Stimulated activated CD4-positive, alpha-beta T cell treated with anti-CD3 and anti-CD28 coated beads, Interleukin-2, amount 100 ng/mL, for 24 hours (primary cell): ENCODE measurements around the gene HLA-DQA2.
"Not testable (repeated sequence)": the region's sequence is repeated elsewhere in the genome, so short reads cannot be mapped to it uniquely, and the experiment has no call there.

Source experiments
- DNase-seq, 2 donors: peaks; one replicate each; pipeline ENCODE4 v3.0.0-alpha.2; 2020

Gene HLA-DQA2

DNA sequence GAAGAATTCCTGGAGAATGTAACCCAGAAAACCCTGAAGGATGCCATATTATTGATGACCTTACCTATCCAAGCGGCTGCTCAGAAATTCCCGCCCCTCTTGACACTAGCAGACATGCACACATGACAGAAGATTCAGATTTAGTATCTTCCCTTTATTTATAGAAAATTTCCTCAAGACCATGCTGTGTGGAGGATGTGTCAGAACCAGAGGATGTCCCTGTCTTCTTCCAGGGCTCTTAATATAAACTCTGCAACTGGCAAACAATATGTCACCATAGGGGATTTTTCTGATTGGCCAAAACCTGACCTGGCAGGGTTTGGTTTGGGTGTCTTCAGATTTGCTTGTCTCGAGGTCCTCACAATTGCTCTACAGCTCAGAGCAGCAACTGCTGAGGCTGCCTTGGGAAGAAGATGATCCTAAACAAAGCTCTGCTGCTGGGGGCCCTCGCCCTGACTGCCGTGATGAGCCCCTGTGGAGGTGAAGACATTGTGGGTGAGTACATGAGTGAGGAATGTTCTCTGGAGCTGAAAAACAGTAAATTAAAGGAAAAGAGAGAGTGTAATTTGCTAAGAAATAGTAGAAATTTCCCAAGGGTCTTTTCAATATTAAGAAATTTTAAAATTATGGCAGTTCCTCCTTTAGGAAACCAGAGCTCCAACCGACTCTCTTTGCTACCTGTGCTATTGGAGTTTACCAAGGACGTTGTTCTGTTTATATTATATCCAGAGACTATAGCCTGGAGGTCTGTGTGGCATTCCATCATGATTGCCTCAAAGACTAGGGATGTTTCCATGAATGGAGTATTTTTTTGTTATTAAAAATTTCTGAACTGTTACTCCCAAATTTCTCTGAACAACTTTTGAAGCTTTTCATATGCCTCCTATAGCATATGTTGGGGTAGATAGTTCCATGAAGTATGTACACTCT, at the start of gene HLA-DQA2:
HLA-DQA2 (plus strand) TSS at position 361 of the 930 bp plus-strand sequence; CDS start at position 414, 53 bp downstream.
- DNase-seq, result no peak

DNA sequence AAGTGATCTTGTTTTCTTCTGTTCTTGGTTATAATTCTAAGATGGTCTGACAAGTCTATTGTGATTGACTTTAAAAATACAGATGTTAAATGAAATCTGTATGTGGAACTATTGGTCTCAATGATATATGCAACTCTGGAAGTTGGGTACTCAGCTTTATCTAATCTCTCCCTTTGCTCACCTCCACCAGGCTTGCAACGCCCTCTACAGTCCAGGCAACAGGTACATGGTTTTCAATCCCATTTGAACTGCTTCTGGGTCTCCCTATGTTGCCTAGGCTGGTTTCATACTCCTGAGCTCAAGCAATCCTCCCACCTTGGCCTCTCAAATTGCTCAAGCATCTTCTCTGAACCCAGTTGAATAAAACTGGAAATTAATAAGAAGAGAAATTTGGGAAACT, 49.2 kb upstream of the HLA-DQA2 start:
- peak; percentile 43 to 57 for DNase-seq

DNA sequence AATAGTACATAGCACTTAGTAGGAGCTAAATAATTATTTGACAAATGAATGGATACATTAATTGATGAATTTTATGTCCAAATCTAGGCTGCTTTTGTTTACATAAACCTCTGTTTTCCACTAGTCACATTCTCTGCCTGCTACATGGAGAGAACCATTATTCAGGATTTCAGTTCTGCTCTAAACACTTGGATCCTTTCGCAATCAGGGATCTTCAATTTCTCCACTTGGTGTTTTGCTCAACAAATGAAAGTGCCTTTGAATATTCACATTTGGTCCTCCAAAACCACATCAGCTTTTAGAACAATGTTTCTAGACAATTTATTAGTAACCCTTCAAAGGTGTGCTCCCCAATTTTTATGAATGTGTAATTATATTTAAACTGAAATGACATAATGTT, 44.2 kb upstream of the HLA-DQA2 start:
- DNase-seq, result no peak

DNA sequence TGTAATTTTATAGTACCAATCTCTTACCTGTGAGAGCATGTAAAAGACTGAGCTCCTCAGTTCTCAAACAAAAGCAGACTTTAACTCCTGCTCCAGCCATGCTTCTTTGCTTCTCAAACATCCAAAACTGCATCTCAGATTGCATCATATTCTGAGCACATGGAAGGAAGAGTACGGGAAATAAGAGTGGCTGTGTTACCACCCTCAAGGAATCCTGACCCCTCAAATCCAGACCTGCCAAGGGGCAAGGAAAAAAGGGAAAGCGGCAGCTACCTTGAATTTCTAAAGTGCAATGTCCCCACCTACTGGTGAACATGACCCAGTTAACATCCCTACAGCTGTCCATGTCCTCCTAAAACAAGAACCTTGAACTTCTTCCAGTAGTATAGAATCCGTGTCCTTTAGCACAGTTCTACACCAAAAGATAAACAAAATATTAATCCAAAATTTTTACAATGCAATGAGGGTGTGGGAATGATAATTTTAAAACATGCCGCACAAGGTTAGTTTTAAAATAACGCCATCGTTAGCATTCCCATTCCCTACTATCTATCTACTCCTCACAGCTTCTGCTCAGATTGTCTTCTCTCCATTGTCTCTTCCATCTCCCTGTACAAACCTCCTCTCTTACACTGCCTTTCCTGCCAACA, 40.7 kb upstream of the HLA-DQA2 start:
- peak in 1 of 2 donors; percentile 26 for DNase-seq

DNA sequence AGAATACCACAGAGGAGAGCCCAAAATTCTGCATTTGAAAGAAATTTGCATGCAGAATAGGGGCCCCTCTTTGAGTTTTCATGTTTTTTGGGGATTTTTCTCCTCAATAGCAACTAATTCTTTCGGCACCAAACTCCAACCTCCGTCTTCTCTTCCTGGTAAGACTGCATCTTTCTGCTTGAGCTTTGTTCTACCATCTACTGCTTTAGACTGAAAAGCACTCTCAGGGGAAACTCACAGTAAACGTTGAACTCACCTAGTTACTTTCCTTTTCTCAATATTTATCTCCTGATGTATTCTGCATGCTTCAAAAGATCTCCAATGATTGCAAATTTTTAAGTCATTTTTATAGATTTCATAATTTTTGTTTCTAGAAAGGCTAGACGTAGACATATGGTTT, 37.8 kb upstream of the HLA-DQA2 start:
- DNase-seq, result no peak

DNA sequence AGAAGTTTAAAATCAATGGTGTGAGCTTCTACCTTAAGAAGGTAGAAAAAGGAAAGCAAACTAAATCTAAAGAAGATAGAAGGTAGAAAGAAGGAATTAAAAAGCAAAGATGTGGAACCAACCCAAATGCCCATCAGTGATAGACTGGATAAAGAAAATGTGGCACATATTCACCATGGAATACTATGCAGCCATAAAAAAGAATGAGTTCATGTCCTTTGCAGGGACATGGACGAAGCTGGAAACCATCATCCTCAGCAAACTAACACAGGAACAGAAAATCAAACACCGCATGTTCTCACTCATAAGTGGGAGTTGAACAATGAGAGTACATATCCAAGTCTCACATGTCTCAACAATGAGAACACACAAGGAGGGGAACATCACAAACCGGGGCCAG, 36.0 kb upstream of the HLA-DQA2 start:
- DNase-seq, result not testable (repeated sequence)

DNA sequence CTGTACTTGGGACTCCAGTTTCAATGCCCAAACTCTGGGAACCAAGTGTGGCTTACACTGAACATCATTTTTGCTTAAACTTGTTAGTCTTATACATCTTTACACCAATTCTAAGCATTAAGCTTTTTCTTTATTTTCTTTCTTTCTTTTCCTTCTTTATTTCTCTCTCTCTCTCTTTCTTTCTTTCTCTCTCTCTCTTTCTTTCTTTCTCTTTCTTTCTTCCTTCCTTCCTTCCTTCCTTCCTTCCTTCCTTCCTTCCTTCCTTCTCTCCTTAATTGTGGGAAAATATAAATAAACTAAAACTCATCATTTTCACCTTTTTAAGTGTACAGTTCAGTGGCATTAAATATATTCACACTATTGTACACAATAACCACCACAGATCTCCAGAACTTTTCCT, 31.6 kb upstream of the HLA-DQA2 start:
- no peak for DNase-seq

DNA sequence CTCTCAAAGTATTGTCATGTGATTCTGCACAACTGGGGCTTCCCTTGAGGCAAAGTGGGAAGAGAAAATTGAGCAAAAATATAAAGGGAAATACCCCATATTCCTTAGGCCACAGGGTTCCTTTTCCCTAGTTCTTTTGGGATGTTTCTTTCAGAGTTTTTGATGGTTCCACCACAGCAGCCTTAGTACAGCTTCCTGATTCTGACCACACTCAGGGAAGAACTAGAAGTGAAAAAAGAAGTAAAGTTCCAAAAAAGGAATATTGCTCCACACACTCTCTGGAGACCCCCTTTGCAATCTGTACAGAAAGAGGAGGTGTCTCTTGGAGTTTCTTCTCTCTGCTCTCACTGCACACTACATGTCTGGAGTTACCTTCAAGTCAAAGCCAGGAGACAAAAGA, 27.9 kb upstream of the HLA-DQA2 start:
- DNase-seq, result no peak

DNA sequence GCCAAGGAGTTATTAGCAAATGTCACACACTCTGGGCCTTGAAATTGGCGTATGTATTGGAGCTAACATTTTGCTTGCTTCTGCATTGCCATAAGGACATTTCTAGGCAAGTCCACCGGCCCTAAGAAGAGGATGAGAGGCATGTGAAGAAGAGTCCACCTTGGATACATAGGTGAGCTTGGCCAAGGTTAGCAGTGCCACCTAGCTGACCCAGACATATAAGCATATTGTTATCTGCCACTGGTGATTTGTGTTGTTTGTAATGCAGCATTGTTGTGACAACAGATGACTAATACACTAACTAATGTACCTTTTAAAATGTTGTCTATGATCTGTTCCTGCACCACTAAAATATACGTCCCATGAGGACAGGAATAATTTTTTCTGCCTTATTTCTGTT, 24.8 kb upstream of the HLA-DQA2 start:
- DNase-seq, result no peak

DNA sequence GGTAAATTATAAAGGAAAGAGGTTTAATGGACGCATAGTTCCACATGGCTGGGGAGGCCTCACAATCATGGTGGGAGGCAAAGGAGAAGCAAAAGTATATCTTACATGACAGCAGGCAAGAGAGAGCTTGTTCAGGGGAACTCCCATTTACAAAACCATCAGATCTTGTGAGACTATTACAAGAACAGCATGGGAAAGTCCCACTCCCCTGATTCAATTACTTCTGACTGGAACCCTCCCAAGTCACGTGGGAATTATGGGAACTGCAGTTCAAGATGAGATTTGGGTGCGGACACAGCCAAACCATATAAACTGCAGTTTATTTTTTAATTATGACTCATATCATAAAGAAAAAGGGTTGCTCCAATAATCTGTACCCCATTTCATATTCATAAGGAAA, 22.3 kb upstream of the HLA-DQA2 start:
- DNase-seq, result no peak

DNA sequence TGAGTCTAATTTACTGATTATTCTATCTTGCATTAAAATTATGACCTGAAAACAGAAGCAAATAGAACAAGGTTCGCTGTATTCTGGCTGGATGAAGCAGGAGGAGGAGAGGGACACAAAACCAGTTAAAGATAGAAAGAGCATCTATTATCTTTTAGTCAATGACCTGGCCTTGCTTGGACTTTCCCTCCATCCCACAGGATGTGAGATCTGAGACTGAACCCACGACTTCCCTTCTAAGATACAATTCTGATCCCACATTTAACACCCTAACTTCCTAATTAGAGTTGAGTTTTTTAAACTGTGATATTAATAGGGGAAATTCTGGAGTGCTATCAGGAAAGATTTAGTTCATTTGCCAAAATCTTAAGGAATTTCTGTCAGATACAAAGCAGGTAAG, 3.1 kb upstream of the HLA-DQA2 start:
- DNase-seq, result no peak

DNA sequence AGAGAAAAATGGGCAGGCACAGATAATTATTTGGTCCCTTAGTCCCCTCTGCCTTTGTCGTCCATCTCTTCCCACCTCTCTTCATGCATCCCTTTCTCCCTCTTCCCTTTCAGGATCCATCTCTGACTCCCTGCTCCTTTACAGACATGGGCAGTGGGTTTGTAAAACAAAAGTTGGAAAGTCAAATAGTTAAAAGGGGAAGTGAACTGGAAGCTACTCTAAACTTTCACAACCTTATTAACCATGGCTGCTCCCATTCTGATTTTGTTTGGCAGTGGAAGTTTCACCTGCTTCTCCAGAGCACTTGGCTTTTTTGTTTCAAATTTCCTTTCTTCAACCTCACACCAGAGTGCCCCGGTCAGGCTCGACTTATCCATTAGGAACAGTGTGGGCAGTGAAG, 1.2 kb downstream of the HLA-DQA2 start:
- DNase-seq, result no peak

DNA sequence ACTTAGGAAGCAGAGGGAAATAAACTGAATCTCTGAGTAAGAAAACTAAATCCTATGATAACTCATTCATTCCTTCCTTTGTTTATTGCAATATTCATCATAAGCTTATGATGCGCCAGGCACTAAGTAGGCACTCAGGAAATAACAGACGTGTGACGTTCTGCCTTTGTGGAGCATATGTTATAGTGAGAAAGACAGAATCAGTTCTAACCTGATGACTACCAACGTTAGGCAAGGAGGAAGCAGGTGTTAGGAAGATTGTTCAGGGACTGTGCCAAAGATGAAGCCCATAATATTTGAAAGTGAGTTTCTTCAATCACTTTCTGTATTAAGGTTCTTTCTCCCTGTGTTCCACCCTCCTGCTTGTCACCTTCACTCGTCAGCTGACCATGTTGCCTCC, 3.6 kb downstream of the HLA-DQA2 start:
- DNase-seq, result no peak

DNA sequence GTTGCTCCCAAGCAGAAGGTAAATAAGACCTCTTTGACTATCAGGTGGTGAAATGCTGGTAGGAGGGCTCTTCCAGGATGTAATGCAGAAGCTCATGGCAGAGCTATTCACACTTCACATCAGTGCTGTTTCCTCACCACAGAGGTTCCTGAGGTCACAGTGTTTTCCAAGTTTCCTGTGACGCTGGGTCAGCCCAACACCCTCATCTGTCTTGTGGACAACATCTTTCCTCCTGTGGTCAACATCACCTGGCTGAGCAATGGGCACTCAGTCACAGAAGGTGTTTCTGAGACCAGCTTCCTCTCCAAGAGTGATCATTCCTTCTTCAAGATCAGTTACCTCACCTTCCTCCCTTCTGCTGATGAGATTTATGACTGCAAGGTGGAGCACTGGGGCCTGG, 4.5 kb downstream of the HLA-DQA2 start:
- not testable (repeated sequence) for DNase-seq

DNA sequence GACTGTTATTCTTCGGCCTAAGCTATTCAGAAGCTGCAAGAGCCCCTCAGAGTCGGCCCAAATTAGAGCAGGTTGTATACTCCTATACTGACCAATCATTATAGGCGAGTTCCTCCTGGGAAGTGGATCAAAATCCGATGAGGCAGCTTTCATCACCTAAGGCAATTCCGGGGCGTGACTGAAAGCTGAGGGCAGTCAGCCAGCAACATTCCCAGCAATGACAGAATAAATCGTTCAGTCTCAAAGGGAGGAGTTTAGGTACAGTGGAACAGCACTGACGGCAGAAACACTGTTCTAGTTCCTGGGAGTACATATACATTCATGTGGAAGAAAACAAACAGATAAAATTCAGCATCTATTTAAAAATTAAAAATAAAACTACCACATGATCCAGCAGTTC, 11.4 kb downstream of the HLA-DQA2 start:
- no peak for DNase-seq

DNA sequence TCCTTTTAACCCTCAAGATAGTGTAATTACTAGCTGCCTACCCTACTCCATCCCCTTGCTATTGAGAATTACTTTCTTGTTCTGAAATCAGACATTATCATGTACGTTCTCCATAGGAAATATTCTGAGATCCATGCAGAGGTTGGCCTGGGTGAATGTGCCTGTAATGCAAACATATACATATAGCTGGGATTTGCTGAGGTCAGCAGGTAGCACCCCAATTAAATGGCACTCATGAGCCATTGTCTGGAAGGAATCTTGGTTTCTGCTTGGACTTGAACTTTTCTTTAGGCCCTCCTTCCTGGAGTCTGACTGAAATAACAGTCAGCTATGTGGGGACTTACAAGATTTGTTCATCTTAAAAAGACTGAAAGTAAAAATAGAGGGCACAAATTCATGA, 18.5 kb downstream of the HLA-DQA2 start:
- DNase-seq, result no peak

DNA sequence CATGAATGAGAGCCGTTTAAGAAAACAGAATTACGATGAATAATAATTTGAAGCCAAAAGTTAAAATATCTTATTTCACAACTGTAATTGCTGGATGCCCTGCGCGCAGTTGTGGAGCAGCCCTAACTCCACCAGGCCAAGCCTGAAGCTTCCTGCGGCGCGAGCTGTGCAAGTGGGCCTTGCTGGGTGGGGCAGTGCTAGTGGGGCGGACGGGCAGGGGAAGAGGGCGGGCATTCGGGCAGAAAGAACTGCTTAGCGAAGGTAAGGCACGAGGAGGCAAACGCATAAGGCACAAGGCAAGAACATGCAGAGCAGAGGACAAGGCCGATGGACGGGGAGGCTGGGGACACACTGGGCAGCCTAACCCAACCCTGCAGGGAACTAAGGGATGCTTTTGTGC, 19.9 kb downstream of the HLA-DQA2 start:
- no peak for DNase-seq

DNA sequence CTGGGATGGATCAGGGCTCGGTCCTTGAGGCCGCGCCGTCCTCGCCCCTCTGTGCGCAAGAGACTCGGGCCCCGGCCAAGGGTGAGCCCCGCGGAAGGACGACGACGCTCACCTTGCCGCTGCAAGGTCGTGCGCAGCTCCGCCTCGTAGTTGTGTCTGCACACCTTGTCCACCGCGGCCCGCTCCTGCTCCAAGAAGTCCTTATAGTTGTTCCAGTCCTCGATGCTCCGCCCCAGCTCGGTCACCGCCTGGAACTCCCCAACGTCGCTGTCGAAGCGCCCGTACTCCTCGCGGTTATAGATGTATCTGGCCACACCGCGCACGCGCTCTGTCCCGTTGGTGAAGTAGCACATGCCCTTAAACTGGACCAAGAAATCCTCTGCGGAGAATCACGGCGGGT, 20.4 kb downstream of the HLA-DQA2 start:
- DNase-seq, result no peak

DNA sequence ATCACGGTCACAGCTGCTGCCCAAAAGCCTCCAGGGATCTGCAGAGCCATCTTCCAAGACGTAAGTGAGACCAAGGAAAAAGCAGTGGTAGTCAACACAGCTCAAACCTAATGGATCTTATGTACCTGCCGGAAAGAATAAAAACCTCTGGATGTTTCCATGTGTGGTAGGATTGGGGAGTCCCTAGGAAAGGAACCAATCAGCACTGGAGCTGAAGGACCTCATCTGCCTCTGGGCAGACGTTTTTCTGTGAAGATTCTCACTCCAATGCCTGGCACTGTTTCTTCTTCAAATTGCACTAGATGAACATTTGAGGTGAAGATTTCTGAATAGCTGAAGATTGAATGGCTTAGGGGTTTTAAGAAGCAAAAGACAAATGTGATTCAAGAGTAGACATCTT, 22.2 kb downstream of the HLA-DQA2 start, which contains the start of gene HLA-DQB2:
HLA-DQB2 (minus strand) TSS at position 112 of the 400 bp plus-strand sequence; CDS start at position 50, 62 bp downstream.
- DNase-seq, result no peak

DNA sequence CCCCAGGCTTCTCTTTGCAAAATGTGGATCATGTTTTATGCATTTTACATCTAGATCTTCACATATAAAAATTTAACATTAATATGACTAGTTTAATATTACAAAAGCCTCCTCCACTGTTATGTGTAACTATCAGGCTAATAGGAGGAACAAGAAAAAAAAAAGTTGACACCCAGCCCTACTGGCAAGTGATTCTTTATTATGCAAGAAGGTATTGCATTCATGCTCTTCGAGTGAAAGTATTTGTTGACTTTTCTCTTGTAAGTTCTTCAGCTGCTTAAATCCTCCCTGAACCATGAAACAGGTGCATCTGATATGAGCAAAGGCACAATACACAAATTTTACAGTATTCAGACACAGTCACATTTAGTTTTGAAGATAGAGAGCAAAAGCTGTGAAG, 22.9 kb downstream of the HLA-DQA2 start:
- no peak for DNase-seq

DNA sequence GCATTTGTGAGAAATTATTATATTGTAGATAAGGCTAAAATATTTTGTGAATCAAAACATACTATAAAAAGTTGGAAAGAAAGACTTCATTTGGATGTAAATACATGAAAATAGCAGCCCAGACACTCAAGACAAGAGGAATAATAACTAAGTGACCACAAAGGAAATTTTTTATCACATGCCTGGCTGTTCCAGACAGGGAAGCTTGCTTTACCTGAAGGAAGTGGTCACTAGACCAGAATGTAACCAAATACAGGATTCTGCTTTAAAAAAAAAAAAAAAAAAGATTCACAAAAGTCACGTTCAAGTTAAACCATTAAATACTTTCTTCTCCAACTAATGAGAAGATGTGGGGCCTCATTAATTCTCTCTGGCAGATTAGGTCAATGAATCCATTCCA, 31.5 kb downstream of the HLA-DQA2 start:
- no peak for DNase-seq

DNA sequence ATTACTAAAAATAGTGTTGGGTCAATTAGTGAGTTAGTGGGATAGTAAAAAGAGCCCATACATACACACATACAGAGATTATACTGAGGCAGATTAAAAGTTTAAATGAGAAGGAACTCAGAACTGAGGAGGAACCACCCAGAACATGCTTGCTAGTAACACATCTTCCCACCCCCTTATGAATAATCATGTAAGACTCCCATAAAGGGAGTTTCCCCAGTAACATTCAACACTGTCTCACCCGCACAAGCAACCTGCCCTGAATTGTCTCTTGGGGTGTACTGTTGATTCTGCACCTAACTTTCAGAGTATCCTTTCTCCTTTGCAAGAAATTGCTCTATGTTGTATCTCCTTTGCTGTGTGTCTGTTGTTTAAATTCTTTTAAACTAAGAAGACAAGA, 33.2 kb downstream of the HLA-DQA2 start:
- no peak for DNase-seq

DNA sequence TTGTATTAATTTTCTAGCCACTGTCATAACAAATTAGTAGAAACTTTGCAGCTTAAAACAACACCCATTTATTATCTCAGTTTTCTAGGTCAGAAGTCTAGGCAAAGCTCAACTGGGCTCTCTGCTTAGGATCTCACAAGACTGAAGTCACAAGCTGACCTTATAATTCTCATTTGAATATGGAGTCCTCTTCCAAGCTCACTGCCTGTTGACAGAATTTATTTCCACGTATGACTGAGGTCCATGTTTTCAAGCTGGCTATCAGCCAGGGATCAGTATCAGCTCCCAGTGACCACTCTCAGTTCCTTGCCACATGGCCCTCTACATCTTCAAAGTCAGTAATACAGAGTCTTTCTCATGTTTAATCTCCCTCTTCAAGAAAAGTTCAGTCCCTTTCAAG, 33.9 kb downstream of the HLA-DQA2 start:
- no peak for DNase-seq

DNA sequence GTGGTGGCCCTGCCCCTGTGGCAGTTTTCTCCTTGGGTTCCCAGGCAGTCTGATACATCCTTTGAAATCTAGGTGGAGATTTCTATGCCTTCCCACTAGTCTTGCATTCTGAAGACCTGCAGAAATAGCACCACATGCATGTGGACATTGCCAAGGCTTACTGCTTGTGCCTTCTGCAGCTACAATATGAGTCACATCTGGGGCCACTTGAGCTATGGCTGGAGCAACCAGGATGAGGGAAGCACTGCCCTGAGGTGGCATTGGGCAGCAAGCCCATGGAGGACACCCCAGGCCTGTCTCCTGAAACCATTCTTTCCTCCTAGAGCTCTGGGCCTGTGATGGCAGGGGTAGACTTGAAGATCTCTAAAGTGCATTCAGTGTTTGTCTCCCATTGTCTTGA, 37.8 kb downstream of the HLA-DQA2 start:
- no peak for DNase-seq
